ENCODE measurements around the gene SPATA18. TPM values are rescaled to one million over a fixed set of nuclear protein-coding genes. Genes with fewer than 3 reads are reported as not detected.

Gene SPATA18
- total RNA-seq, result 10.7 and 26.6 TPM in 2 replicates

GRCh38 chr4:52051213-52051614, at the start of gene SPATA18:
SPATA18 (plus strand) TSS chr4:52051304; CDS start chr4:52051705, 401 bp downstream.

DNA sequence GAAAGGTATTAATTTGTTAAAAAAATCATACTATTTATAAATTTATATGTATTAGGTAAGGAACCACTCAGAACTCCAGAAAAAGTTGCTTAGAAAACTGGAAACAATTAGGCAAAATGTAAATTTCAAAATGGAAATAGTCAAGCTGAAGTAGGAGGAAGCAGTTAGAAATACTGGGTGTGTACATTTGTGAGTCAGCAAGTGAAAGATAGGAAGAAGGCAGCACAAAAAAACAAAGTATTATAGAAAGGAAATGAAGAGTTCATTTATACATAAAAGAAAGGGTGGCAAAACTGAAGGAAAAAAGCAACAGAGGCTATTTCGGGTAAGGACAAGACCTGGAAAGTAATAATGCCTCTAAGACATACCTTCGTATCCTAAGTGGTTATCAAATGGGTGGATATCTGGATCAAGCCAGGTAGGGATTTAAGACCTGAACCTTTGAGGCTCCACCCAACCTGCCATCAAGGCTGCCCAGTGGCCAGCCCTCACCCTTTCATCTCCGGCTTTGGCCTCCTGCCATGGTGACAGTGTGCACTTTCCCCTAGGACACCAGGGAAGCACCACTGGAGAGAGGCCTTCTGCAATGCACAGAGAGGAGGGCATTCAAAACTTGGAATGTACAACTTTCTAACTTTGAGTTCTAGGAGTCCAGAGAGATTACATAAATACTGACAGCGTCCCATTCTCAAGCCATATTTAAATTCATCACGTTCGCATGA, 31.0 kb upstream of the SPATA18 start, which contains the start of gene LRRC66:
LRRC66 (minus strand) TSS at position 428 of the 722 bp plus-strand sequence. CDS start 2,750 bp downstream, outside the sequence.

GRCh38 chr4:52038103-52038912, 12.8 kb upstream of the SPATA18 start, which contains the start of gene SGCB:
SGCB (minus strand) TSS chr4:52038299; CDS start chr4:52038259, 40 bp downstream.

Other genes with a start within 250 kb of the SPATA18 start
- 74.3 and 75.8 TPM in 2 replicates for gene DCUN1D4, start 208.2 kb upstream of the SPATA18 start, total RNA-seq
- gene LRRC66, start 30.9 kb upstream of the SPATA18 start, total RNA-seq, result 1.0 and 1.4 TPM in 2 replicates
- 49.8 and 55.1 TPM in 2 replicates for gene SGCB, start 13.0 kb upstream of the SPATA18 start, total RNA-seq

All from articular chondrocyte of knee joint (primary cell).